ENCODE data around the gene PHAF1.
A peak's percentile ranks its signal among the peaks of the same experiment; 100 is the strongest.

- TF ChIP-seq CTCF (IDR thresholded peaks at IDR 0.05) (no peak), POLR2A (IDR thresholded peaks at IDR 0.05) (peak in 1 of 4 donors; percentile 34)
These were observed 41.2 kb downstream of the PHAF1 start, which contains the start of gene B3GNT9 for GRCh38 chr16:67150833-67151396.

All from esophagus squamous epithelium (tissue), 4 donors.